ENCODE data around the gene SLC16A11.
"Not testable (repeated sequence)": the region's sequence is repeated elsewhere in the genome, so short reads cannot be mapped to it uniquely, and the experiment has no call there.

Gene SLC16A11

GRCh38 chr17:7058831-7059447 is 15.0 kb upstream of the SLC16A11 start:
- DNase-seq = no peak

- no peak for DNase-seq
Measured at GRCh38 chr17:7056386-7056785, 12.5 kb upstream of the SLC16A11 start.

DNA sequence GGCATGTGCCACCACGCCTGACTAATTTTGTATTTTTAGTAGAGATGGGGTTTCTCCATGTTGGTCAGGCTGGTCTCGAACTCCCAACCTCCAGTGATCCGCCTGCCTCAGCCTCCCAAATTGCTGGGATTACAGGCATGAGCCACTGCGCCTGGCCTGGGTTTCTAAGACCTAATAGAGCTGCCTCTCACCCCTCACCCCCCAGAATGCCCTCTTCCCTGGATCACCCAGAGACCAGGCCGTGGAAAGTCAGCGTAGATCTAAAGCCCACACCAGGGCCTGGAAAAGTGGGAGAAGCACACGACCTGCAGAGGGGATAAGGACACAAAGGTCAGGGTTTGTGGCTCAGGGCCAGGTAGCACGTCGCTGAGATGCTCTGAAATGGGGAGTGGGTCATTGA is 6.7 kb upstream of the SLC16A11 start:
- DNase-seq = not testable (repeated sequence)

- DNase-seq = no peak
Measured at GRCh38 chr17:7048968-7049367, 5.1 kb upstream of the SLC16A11 start.

- DNase-seq = no peak
Measured at GRCh38 chr17:7047566-7047965, 3.7 kb upstream of the SLC16A11 start.

- not testable (repeated sequence) for DNase-seq
Measured at GRCh38 chr17:7046725-7047397, 3.0 kb upstream of the SLC16A11 start.

GRCh38 chr17:7046127-7046724 is 2.3 kb upstream of the SLC16A11 start:
- DNase-seq = no peak

DNA sequence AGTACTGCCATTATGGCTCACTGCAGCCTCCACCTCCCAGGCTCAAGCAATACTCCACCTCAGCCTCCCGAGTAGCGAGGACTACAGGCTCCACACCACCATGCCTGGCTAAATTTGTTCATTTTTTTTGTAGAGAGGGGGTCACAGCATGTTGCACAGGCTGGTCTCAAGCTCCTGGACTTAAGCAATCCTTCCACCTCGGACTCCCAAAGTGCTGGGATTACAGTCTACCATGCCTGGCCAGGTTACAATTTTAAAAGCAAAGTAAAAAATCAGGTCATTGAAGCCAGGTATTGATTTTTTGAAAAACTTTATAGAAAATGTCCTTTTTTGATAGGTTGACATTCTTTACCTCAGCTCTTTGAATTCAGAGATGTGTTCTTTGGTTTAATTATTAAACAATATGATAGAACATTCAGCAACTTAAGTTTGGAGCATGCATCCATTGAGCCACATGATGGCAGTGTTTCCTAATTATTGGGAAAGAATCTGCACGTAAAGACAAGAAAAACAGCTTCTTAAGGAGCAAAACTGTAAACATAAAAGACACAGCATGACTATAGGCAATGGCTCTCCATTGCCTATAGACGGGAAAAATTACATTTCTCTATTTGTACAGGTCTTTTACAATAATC is 1.7 kb upstream of the SLC16A11 start:
- peak; percentile 74 for DNase-seq

- DNase-seq = no peak
Measured at GRCh38 chr17:7043182-7043496, 753 bp downstream of the SLC16A11 start.

GRCh38 chr17:7042501-7043181 is 1.3 kb downstream of the SLC16A11 start:
- DNase-seq = no peak

DNA sequence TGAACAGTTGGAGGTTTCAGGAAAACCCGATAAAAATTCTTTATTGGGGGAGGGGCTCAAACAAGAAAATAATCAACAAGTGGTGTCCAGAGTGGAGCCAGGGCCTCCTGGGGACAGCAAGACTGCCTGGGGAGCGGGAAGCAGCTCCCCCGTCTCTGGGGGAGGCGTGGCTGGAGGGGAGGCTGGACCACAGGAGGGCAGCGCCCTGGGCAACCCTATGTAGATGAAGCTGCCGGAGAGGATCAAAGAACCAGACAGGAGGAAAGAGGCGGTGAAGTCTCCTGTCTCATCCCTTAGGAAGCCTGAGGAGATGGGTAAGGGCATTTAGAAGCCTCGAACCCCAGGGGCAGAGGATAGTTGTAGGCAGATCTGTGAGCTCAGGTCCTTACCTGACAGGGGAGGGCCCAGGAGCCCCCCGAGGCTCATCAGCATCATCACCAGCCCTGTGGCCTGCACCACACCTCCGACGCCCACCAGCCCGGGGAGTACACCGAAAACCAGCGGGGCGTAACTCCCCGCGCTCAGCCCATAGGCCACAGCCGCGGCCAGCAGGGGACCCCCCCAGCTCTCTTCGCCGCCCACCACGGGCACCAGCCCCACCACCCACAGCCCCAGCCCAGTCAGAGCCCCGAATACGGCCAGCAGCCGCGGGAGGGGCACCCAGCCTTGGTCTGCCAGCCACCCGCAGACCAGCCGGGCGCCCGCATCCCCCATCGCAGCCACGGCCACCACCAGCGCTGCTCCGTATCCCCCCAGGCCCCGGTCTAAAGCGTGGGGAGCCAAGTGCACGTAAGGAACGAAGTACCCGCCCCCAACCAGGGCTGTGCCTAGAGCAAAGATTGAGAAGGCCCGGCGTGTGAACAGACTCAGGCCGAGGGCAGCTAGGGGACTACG is 2.0 kb downstream of the SLC16A11 start:
- no peak for DNase-seq

DNA sequence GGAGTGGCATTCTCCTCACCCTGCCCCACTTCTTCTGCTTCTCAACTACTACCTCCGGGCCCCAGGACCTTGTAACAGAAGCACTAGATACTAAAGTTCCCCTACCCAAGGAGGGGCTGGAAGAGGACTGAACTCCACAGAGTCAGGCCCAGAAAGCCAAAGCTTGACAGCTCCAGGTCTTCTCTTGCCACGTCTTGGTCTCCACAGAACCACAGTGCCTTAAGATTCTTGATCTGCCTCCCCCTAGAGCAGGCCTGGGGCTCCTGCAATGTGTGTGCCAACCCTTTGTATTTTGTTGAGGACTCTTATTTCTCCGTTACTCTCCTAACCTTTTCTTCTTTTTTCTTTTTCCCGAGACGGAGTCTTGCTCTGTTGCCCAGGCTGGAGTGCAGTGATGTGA is 4.1 kb downstream of the SLC16A11 start:
- DNase-seq = no peak

- DNase-seq = no peak
Measured at GRCh38 chr17:7038025-7038862, 5.6 kb downstream of the SLC16A11 start.

GRCh38 chr17:7035591-7036368 is 8.1 kb downstream of the SLC16A11 start, which contains the start of gene SLC16A13:
SLC16A13 (plus strand) TSS chr17:7036015; CDS start chr17:7036383, 368 bp downstream.
- DNase-seq = peak; percentile 94

GRCh38 chr17:7034955-7035590 is 8.8 kb downstream of the SLC16A11 start:
- DNase-seq = no peak

DNA sequence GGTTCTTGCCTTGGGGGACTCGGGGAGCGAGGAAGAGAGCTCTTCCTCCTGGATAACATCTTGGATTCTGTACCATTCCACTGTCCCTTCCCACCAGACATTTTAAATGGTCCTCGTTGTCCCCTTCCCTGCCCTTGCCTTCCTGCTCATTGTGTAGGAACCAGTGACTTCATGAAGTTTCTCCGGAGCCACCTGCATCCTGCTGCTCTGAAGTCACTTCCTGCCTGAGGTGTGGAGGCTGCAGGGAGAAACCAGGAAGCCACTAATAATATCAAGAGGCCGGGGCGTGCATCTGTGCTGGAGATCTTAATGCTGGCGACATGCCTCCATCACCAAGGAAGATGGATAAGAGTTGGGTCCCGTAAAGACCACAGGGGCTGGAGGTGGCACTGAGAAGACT is 14.2 kb downstream of the SLC16A11 start:
- no peak for DNase-seq

- no peak for DNase-seq
Measured at GRCh38 chr17:7029096-7029495, 14.8 kb downstream of the SLC16A11 start.

DNA sequence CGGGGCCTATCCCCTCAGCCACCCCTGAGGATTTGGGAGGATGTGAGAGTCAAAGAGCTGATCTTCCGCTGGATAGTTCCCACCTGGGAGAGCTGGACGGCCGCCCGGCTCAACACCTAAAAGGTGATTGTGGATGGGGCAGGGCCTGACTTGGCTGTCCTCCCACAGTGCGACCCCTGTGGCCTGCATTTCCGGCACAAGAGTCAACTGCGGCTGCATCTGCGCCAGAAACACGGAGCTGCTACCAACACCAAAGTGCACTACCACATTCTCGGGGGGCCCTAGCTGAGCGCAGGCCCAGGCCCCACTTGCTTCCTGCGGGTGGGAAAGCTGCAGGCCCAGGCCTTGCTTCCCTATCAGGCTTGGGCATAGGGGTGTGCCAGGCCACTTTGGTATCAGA is 16.6 kb downstream of the SLC16A11 start:
- no peak for DNase-seq

DNA sequence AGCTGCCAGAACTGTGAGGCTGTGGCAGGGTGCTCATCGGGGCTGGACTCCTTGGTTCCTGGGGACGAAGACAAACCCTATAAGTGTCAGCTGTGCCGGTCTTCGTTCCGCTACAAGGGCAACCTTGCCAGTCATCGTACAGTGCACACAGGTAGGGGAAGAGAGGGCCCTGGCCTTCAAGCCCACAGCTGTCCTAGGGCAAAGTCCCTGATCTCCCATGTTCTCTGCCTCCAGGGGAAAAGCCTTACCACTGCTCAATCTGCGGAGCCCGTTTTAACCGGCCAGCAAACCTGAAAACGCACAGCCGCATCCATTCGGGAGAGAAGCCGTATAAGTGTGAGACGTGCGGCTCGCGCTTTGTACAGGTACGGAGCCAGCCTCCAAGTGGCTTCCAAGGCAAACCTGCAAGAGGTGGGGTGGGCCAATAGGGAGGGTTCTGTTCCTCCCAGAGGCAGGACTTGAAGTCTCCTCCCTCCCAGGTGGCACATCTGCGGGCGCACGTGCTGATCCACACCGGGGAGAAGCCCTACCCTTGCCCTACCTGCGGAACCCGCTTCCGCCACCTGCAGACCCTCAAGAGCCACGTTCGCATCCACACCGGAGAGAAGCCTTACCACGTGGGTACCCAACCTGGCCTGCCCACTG is 17.3 kb downstream of the SLC16A11 start:
- no peak for DNase-seq

DNA sequence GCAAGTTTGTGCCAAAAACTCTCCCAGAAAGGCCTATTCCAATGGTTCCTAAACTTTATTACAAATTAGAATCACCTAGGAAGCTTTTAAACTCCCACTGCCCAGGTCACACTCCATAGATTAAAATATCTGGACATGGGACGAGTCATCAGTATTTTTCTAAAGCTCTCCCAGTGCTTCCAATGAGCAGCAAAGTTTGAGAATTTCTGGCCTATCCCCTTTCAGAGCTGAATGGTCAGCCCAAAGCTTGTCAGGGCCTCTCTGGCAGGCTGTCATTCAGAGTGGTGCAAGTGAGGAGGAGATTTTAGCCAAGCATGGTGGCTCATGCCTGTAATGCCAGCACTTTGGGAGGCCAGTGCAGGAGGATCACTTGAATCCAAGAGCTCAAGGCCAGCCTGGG is 18.6 kb downstream of the SLC16A11 start:
- no peak for DNase-seq
